Activated CD4-positive, alpha-beta T cell treated with anti-CD3 and anti-CD28 coated beads, Interleukin-2, amount 50 U/mL, for 48 hours (primary cell): ENCODE data around the gene CRIP3.

ENCODE experiments used
- DNase-seq, 2 experiments: peaks; one replicate each; pipeline ENCODE4 v3.0.0-alpha.2; 2020

The CRIP3 gene

GRCh38 chr6:43286980-43287716 lies 21.5 kb downstream of the CRIP3 start:
- no peak for DNase-seq

- no peak for DNase-seq
These were observed 22.1 kb downstream of the CRIP3 start for GRCh38 chr6:43286456-43286979.

GRCh38 chr6:43285832-43286231 lies 22.8 kb downstream of the CRIP3 start:
- no peak for DNase-seq

- no peak for DNase-seq
These were observed 23.4 kb downstream of the CRIP3 start for GRCh38 chr6:43284991-43285781.

- no peak for DNase-seq
These were observed 24.7 kb downstream of the CRIP3 start for GRCh38 chr6:43283905-43284304.

GRCh38 chr6:43283514-43283901 lies 25.1 kb downstream of the CRIP3 start:
- DNase-seq, result no peak

GRCh38 chr6:43282636-43283513 lies 25.8 kb downstream of the CRIP3 start:
- DNase-seq, result no peak

GRCh38 chr6:43282060-43282459 lies 26.6 kb downstream of the CRIP3 start:
- DNase-seq, result no peak

- DNase-seq, result no peak
These were observed 28.4 kb downstream of the CRIP3 start for GRCh38 chr6:43280234-43280633.

- no peak for DNase-seq
These were observed 30.0 kb downstream of the CRIP3 start for GRCh38 chr6:43278524-43279078.

GRCh38 chr6:43277643-43278523 lies 30.7 kb downstream of the CRIP3 start:
- DNase-seq, result no peak

- DNase-seq, result no peak
These were observed 31.4 kb downstream of the CRIP3 start for GRCh38 chr6:43277306-43277642.

- no peak for DNase-seq
These were observed 31.9 kb downstream of the CRIP3 start for GRCh38 chr6:43276577-43277305.

GRCh38 chr6:43275801-43276576 lies 32.6 kb downstream of the CRIP3 start:
- peak; percentile 9 to 25 for DNase-seq

GRCh38 chr6:43274916-43275597 lies 33.6 kb downstream of the CRIP3 start:
- DNase-seq, result peak; percentile 24 to 36

GRCh38 chr6:43274127-43274915 lies 34.3 kb downstream of the CRIP3 start:
- DNase-seq, result no peak

- DNase-seq, result no peak
These were observed 34.9 kb downstream of the CRIP3 start for GRCh38 chr6:43273707-43274106.

- no peak for DNase-seq
These were observed 36.7 kb downstream of the CRIP3 start for GRCh38 chr6:43271944-43272343.
